Esophagus squamous epithelium (tissue), 4 donors: Measurements from ENCODE around the gene CRYBG2.

Source experiments
- POLR2A ChIP-seq, 4 donors: fragments of 450-650 bp; IDR thresholded peaks; one replicate each; pipeline ENCODE4 v1.6.1; 2017; ENCODE audit warnings: antibody characterized with exemption in 4 of 4, mild to moderate bottlenecking in 4 of 4, moderate library complexity in 3 of 4
- TF ChIP-seq, protein P1 (sequence below), 6 experiments: fragments of 450-650 bp in 4 of 6; fragments of 200-600 bp in 2 of 6; sonication (generic) in 2 of 6; IDR thresholded peaks; one replicate each; pipeline ENCODE4 v1.5.1; 2016 to 2019; ENCODE audit warnings: antibody characterized with exemption in 6 of 6, mild to moderate bottlenecking in 4 of 6, moderate library complexity in 4 of 6

DNA sequence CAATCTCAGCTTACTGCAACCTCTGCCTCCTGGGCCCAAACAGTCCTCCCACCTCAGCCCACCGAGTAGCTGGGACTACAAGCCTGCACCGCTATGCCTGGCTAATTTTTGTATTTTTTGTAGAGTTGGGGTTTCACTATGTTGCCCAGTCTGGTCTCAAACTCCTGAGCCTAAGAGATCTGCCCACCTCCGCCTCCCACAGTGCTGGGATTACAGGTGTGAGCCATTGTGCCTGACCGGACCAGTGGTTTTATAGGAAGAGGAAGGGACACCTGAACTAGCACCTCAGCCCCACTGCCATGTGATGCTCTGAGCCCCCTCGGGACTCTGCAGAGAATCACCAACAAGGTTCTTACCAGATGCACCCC lies 4.1 kb downstream of the CRYBG2 start:
- no peak for TF ChIP-seq POLR2A (IDR thresholded peaks at IDR 0.05)
- TF ChIP-seq, protein P1, sequence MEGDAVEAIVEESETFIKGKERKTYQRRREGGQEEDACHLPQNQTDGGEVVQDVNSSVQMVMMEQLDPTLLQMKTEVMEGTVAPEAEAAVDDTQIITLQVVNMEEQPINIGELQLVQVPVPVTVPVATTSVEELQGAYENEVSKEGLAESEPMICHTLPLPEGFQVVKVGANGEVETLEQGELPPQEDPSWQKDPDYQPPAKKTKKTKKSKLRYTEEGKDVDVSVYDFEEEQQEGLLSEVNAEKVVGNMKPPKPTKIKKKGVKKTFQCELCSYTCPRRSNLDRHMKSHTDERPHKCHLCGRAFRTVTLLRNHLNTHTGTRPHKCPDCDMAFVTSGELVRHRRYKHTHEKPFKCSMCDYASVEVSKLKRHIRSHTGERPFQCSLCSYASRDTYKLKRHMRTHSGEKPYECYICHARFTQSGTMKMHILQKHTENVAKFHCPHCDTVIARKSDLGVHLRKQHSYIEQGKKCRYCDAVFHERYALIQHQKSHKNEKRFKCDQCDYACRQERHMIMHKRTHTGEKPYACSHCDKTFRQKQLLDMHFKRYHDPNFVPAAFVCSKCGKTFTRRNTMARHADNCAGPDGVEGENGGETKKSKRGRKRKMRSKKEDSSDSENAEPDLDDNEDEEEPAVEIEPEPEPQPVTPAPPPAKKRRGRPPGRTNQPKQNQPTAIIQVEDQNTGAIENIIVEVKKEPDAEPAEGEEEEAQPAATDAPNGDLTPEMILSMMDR (IDR thresholded peaks at IDR 0.05), result no peak
